ENCODE data around the gene AUTS2.

DNA sequence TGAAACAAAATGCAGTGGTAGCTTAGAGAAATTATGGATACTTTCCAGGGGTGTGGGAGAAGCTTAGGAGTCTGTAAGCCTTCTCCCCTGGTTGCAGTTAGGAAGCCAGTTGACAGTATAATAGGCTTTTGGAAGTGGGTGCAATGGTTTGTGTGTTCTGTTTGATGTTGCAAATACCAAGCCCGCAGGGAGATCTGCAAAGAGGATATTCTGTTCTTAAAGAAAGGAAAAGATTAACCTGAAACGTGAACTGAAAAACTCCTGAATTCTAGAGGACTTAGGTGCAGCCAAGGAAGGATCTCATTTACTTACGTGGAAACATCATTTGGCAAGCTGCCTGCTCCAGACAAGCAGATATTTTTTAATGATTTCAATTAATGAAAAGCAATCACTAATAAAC is 496.6 kb downstream of the AUTS2 start:
- TF ChIP-seq, protein P1, sequence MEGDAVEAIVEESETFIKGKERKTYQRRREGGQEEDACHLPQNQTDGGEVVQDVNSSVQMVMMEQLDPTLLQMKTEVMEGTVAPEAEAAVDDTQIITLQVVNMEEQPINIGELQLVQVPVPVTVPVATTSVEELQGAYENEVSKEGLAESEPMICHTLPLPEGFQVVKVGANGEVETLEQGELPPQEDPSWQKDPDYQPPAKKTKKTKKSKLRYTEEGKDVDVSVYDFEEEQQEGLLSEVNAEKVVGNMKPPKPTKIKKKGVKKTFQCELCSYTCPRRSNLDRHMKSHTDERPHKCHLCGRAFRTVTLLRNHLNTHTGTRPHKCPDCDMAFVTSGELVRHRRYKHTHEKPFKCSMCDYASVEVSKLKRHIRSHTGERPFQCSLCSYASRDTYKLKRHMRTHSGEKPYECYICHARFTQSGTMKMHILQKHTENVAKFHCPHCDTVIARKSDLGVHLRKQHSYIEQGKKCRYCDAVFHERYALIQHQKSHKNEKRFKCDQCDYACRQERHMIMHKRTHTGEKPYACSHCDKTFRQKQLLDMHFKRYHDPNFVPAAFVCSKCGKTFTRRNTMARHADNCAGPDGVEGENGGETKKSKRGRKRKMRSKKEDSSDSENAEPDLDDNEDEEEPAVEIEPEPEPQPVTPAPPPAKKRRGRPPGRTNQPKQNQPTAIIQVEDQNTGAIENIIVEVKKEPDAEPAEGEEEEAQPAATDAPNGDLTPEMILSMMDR (IDR thresholded peaks at IDR 0.05; ENCODE audit: low read length) = no peak
- no peak for TF ChIP-seq EZH2 (IDR thresholded peaks at IDR 0.05; ENCODE audit: borderline replicate concordance, low read length)

Data from OCI-LY1 (cell line).